Stimulated activated effector memory CD8-positive, alpha-beta T cell treated with anti-CD3 and anti-CD28 coated beads, Interleukin-12 subunit alpha, Interleukin-12 subunit beta, amount 100 ng/mL, for 72 hours (primary cell): Measurements from ENCODE around the gene CFAP46.
"Not testable (repeated sequence)": the region's sequence is repeated elsewhere in the genome, so short reads cannot be mapped to it uniquely, and the experiment has no call there.

Source experiments
- ATAC-seq: fragments of 150-1000 bp; cut with Tn5 transposase; 2 replicates; pipeline ENCODE4 v1.10.0; 2021
- DNase-seq, 2 donors: peaks; one replicate each; pipeline ENCODE4 v3.0.0; 2021 to 2022; ENCODE audit warnings: low spot score in 2 of 2
- H3K27ac Mint-ChIP-seq: one replicate; pipeline ENCODE4 v1.8.0; 2022; ENCODE audit warnings: mild to moderate bottlenecking, mixed read lengths
- H3K36me3 Mint-ChIP-seq: one replicate; pipeline ENCODE4 v1.8.0; 2022; ENCODE audit warnings: mild to moderate bottlenecking, mixed read lengths
- H3K4me1 Mint-ChIP-seq: one replicate; pipeline ENCODE4 v1.8.0; 2022; ENCODE audit warnings: mixed read lengths
- H3K4me3 Mint-ChIP-seq: one replicate; pipeline ENCODE4 v1.8.0; 2022; ENCODE audit warnings: mild to moderate bottlenecking, mixed read lengths
- H3K9me3 Mint-ChIP-seq: one replicate; pipeline ENCODE4 v1.8.0; 2022; ENCODE audit warnings: mixed read lengths

The CFAP46 gene

GRCh38 chr10:132806110-132806509, 136.3 kb downstream of the CFAP46 start:
- H3K36me3 Mint-ChIP-seq = no peaks in the 10 kb centered on the region
- H3K4me3 Mint-ChIP-seq = no peak overlapping the region
- DNase-seq (no peak), ATAC-seq (no peak)
- no peaks in the 10 kb centered on the region for H3K4me1 Mint-ChIP-seq
- H3K9me3 Mint-ChIP-seq = no peaks in the 10 kb centered on the region
- no peak overlapping the region for H3K27ac Mint-ChIP-seq

DNA sequence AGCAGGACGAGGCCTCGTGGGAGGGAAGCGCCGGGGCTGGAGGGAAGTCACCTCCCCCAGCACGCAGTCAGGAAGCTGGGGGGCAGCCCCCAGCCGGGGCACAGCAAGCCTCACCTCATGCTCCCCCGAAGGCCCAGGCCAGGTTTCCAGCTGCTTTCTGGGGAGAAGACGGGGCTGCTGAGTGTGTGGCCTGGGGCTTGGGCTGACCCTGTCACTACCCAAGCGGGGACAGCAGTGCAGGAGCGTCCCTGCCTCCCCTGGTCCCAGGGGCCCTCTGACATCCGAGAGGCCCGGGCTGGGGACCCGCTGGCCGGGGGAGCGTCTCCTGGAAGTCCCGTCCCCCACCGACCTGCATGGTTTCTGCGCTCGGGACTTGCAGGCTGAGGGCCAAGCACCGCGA, 136.8 kb downstream of the CFAP46 start:
- DNase-seq = no peak
- Mint-ChIP-seq H3K4me3 (no peak overlapping the region), H3K36me3 (no peaks in the 10 kb centered on the region), H3K27ac (no peak overlapping the region), H3K4me1 (no peaks in the 10 kb centered on the region), H3K9me3 (no peaks in the 10 kb centered on the region)
- ATAC-seq = no peak

DNA sequence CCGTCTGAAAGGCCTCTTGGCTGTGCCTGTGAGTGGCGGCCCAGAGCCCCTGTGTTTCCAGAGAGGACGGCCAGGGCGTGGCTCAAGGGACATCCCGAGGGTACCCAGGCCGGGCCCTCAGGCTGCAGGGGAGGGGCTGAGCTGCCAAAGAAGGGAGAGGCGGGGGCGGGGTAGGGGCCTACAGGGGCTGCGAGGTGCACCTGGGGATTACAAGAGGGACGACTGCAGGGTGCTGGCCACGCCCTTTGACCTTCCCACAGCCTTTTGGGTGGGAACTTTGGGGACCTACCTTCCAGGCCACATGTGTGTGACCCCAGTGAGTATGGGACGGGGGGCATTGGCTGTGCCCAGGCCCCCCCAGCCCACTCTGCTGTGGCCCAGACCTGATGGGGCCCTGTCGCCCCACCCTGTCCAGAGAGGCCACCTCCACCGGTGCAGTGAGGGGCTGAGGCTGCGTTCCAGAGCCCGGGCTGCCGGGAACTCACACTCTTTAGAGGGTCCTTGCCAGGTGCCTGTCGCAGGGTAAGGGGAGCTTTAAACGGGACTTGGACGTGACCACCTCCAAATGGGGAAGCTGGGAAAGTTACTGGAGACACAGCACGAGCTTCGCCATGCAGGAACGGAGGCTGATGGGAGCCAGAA, 137.5 kb downstream of the CFAP46 start:
- ATAC-seq (no peak), DNase-seq (no peak)
- no peaks in the 10 kb centered on the region for H3K4me1 Mint-ChIP-seq
- H3K27ac Mint-ChIP-seq = no peak overlapping the region
- no peak overlapping the region for H3K4me3 Mint-ChIP-seq
- H3K9me3 Mint-ChIP-seq = no peaks in the 10 kb centered on the region
- H3K36me3 Mint-ChIP-seq = no peaks in the 10 kb centered on the region

- no peak for ATAC-seq
- no peak overlapping the region for H3K27ac Mint-ChIP-seq
- no peaks in the 10 kb centered on the region for H3K36me3 Mint-ChIP-seq
- no peaks in the 10 kb centered on the region for H3K9me3 Mint-ChIP-seq
- DNase-seq = no peak
- no peak overlapping the region for H3K4me3 Mint-ChIP-seq
- H3K4me1 Mint-ChIP-seq = no peaks in the 10 kb centered on the region
Measured at GRCh38 chr10:132804287-132804686, 138.1 kb downstream of the CFAP46 start.

- H3K36me3 Mint-ChIP-seq = no peaks in the 10 kb centered on the region
- H3K4me3 Mint-ChIP-seq = no peak overlapping the region
- no peaks in the 10 kb centered on the region for H3K9me3 Mint-ChIP-seq
- ATAC-seq (no peak), DNase-seq (no peak)
- no peak overlapping the region for H3K27ac Mint-ChIP-seq
- no peaks in the 10 kb centered on the region for H3K4me1 Mint-ChIP-seq
Measured at GRCh38 chr10:132803416-132804210, 138.8 kb downstream of the CFAP46 start.

GRCh38 chr10:132802694-132803320, 139.6 kb downstream of the CFAP46 start:
- H3K4me3 Mint-ChIP-seq = no peak overlapping the region
- H3K27ac Mint-ChIP-seq = no peak overlapping the region
- DNase-seq (no peak), ATAC-seq (no peak)
- H3K4me1 Mint-ChIP-seq = no peaks in the 10 kb centered on the region
- H3K36me3 Mint-ChIP-seq = no peaks in the 10 kb centered on the region
- H3K9me3 Mint-ChIP-seq = no peaks in the 10 kb centered on the region

GRCh38 chr10:132802048-132802447, 140.3 kb downstream of the CFAP46 start:
- DNase-seq = no peak
- H3K4me3 Mint-ChIP-seq = no peak overlapping the region
- no peaks in the 10 kb centered on the region for H3K36me3 Mint-ChIP-seq
- no peaks in the 10 kb centered on the region for H3K4me1 Mint-ChIP-seq
- H3K9me3 Mint-ChIP-seq = no peaks in the 10 kb centered on the region
- no peak for ATAC-seq
- no peak overlapping the region for H3K27ac Mint-ChIP-seq

- Mint-ChIP-seq H3K9me3 (no peaks in the 10 kb centered on the region), H3K4me3 (no peak overlapping the region)
Measured at GRCh38 chr10:132799865-132800264, 142.5 kb downstream of the CFAP46 start.

DNA sequence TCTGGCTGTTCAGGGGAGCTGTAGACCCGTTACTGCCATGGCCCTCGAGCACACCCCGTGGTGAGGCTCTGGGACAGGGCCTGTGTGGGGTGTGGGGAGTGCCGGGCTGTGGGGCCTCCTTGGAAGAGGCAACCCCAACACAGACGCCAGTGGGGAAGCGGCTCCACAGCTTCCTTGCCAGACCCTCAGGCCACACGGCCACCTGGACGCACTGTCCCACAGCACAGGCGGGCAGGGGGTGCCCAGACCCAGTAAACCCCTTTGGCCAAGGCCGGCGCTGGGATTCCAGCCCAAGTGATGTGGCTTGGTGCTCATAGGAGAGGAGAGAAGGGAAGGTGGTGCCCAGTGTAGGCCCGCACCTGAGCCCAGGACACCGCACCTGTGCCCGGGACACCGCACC, 143.5 kb downstream of the CFAP46 start:
- Mint-ChIP-seq H3K4me3 (no peak overlapping the region), H3K27ac (no peak overlapping the region), H3K4me1 (no peaks in the 10 kb centered on the region), H3K9me3 (no peaks in the 10 kb centered on the region), H3K36me3 (no peaks in the 10 kb centered on the region)
- peak; percentile 14 for ATAC-seq
- DNase-seq = no peak

More at GRCh38 chr10:132799865-132800264, 142.5 kb downstream of the CFAP46 start:
- H3K27ac Mint-ChIP-seq = no peak overlapping the region
- H3K4me1 Mint-ChIP-seq = no peaks in the 10 kb centered on the region
- H3K36me3 Mint-ChIP-seq = no peaks in the 10 kb centered on the region
- DNase-seq = no peak
- ATAC-seq = no peak

DNA sequence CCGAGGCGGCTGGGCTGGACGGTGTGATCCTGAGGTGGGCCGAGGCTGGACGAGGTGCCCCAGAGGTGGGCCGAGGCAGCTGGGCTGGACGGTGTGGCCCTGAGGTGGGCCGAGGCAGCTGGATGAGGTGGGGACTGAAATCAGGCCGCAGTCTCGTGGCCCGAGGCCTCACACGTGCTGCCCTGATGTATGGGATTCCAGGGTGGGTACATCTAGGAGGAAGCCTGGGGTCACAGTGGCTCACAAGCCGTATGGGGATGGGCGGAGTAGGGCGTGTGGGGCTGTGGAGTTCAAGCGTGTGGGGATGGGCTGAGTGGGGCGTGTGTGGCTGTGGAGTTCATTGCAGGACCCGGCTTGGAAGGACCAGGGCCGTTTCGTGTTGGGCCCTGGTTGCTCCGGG, 144.0 kb downstream of the CFAP46 start:
- Mint-ChIP-seq H3K36me3 (no peaks in the 10 kb centered on the region), H3K9me3 (no peaks in the 10 kb centered on the region), H3K4me1 (no peaks in the 10 kb centered on the region), H3K4me3 (no peak overlapping the region), H3K27ac (no peak overlapping the region)
- peak; percentile 22 for ATAC-seq
- DNase-seq = no peak

- not testable (repeated sequence) for DNase-seq, H3K27ac Mint-ChIP-seq, H3K4me1 Mint-ChIP-seq, H3K9me3 Mint-ChIP-seq, ATAC-seq, H3K4me3 Mint-ChIP-seq, H3K36me3 Mint-ChIP-seq
Measured at GRCh38 chr10:132797986-132798385, 144.4 kb downstream of the CFAP46 start.

DNA sequence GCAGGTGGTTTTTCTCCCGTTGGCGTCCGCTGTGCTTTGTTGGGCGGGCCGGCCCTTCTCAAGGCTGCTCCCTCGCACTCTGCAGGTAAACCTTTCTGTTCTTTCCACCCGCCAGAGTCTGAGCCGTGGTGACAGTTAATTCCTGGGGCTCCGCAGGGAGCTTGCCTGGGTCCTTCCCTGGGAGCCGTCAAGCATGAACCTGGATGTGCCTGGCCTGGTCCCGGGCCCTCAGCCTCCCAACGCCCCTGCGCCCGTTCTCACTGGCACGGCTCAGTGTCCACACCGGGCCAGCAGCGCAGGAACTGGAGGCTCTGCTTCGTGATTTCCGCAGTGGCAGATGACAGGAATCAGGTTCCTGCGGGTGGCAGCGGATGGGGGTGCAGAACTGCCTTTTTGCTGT, 145.5 kb downstream of the CFAP46 start:
- no peak overlapping the region for H3K27ac Mint-ChIP-seq
- no peaks in the 10 kb centered on the region for H3K4me1 Mint-ChIP-seq
- no peak for DNase-seq
- no peak overlapping the region for H3K4me3 Mint-ChIP-seq
- H3K9me3 Mint-ChIP-seq = no peaks in the 10 kb centered on the region
- no peak for ATAC-seq
- H3K36me3 Mint-ChIP-seq = no peaks in the 10 kb centered on the region

GRCh38 chr10:132793871-132794849, 148.2 kb downstream of the CFAP46 start:
- H3K27ac Mint-ChIP-seq = no peak overlapping the region
- no peak overlapping the region for H3K4me3 Mint-ChIP-seq
- ATAC-seq = no peak
- no peaks in the 10 kb centered on the region for H3K4me1 Mint-ChIP-seq
- DNase-seq = no peak
- H3K36me3 Mint-ChIP-seq = no peaks in the 10 kb centered on the region
- H3K9me3 Mint-ChIP-seq = no peaks in the 10 kb centered on the region

- DNase-seq = no peak
- H3K27ac Mint-ChIP-seq = no peak overlapping the region
- H3K4me1 Mint-ChIP-seq = no peaks in the 10 kb centered on the region
- H3K9me3 Mint-ChIP-seq = no peaks in the 10 kb centered on the region
- ATAC-seq = no peak
- H3K4me3 Mint-ChIP-seq = no peak overlapping the region
- no peaks in the 10 kb centered on the region for H3K36me3 Mint-ChIP-seq
Measured at GRCh38 chr10:132793213-132793612, 149.2 kb downstream of the CFAP46 start.

DNA sequence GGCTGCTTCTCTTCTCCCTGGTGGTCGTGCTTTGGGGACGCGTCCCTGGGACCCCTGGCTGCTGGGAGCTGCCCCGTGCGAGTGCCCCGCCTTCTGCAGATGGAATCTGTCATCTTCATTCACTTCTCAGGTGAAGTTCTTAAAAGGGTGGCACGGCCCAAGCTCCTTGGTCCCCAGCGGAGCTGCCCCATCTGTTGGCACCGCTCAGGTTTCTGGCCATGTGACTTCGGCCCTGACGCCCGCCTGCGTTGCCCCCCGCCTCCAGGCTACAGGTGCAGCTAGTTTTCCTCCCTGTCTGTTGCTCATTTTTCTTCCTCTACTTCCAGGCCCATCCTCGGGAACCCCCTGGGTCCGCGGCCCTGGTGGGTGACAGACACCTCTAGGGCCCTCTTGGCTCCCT, 149.6 kb downstream of the CFAP46 start:
- Mint-ChIP-seq H3K4me3 (no peak overlapping the region), H3K4me1 (no peaks in the 10 kb centered on the region), H3K36me3 (no peaks in the 10 kb centered on the region), H3K27ac (no peak overlapping the region), H3K9me3 (no peaks in the 10 kb centered on the region)
- ATAC-seq (no peak), DNase-seq (no peak)
